HG02623 (cell line): ENCODE data around the gene CIB4.

Experiments used
- ATAC-seq: cut with Tn5 transposase; IDR thresholded peaks from one replicate; pipeline ENCODE4 v1.9.1; 2021; ENCODE audit warnings: moderate library complexity; ENCODE audit not compliant: unreplicated experiment

Gene CIB4

GRCh38 chr2:26623541-26624495, 17.3 kb downstream of the CIB4 start:
- ATAC-seq, result no peak

- no peak for ATAC-seq
These were observed 19.5 kb downstream of the CIB4 start for GRCh38 chr2:26621469-26622199.

GRCh38 chr2:26620031-26620605, 21.0 kb downstream of the CIB4 start:
- ATAC-seq, result no peak

- no peak for ATAC-seq
These were observed 21.6 kb downstream of the CIB4 start for GRCh38 chr2:26619521-26619951.

- ATAC-seq, result no peak
These were observed 22.1 kb downstream of the CIB4 start for GRCh38 chr2:26619096-26619495.

GRCh38 chr2:26618611-26619010, 22.6 kb downstream of the CIB4 start:
- ATAC-seq, result no peak

GRCh38 chr2:26617588-26618083, 23.5 kb downstream of the CIB4 start:
- ATAC-seq, result no peak

- ATAC-seq, result no peak
These were observed 24.2 kb downstream of the CIB4 start for GRCh38 chr2:26616706-26617587.

- ATAC-seq, result no peak
These were observed 25.1 kb downstream of the CIB4 start for GRCh38 chr2:26615860-26616705.

- ATAC-seq, result no peak
These were observed 25.8 kb downstream of the CIB4 start for GRCh38 chr2:26615336-26615859.

GRCh38 chr2:26614216-26615138, 26.7 kb downstream of the CIB4 start:
- no peak for ATAC-seq

GRCh38 chr2:26613241-26614215, 27.6 kb downstream of the CIB4 start:
- ATAC-seq, result no peak

- no peak for ATAC-seq
These were observed 28.5 kb downstream of the CIB4 start for GRCh38 chr2:26612522-26613240.

- no peak for ATAC-seq
These were observed 29.1 kb downstream of the CIB4 start for GRCh38 chr2:26612034-26612433.

GRCh38 chr2:26610504-26611335, 30.4 kb downstream of the CIB4 start:
- ATAC-seq, result no peak
